GM10266 (cell line): ENCODE results near the gene RSPH1.
A peak's percentile ranks its signal among the peaks of the same experiment; 100 is the strongest.

Experiments used
- DNase-seq: peaks from one replicate; pipeline ENCODE4 v3.0.0; 2012; ENCODE audit errors: extremely low spot score
- TF ChIP-seq, protein P1 (sequence below): IDR thresholded peaks from 2 replicates; pipeline ENCODE4 v1.5.1; 2012; ENCODE audit warnings: mild to moderate bottlenecking, low read depth; ENCODE audit not compliant: control insufficient read depth, insufficient read depth; ENCODE audit errors: missing control alignments

RSPH1 gene

DNA sequence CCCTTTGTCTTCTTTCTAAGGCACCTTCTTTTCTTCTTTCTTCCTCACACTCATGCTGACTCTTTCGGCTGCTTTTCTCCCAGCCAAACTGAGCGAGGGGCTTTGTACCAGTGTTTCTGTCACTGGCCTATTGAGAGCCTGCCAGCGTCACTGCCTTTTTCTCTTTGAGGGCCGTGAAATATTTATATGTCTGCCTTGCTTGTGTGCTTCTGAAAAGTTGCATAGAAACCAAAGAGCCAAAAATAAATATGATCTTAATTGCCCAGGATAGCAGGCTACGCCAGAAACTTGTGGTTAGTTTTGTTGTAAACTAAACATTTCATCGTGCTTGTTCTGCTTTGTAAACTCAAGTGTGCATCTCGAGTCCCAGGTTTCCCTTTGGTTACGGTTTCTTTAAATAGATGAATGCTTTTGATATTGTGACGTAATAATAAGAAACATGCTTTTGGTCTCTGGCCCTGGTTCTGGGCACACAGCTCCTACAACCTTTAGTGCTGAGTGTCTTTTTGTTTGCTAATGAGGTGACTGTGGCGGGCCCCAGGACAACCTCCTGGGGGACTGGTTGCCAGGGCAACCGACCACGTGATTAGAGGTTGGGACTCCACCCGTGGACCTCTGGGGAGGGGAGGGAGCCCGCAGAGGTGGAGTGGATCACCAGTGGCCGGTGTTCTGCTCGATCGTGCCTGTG lies 28.5 kb upstream of the RSPH1 start:
- TF ChIP-seq, protein P1, sequence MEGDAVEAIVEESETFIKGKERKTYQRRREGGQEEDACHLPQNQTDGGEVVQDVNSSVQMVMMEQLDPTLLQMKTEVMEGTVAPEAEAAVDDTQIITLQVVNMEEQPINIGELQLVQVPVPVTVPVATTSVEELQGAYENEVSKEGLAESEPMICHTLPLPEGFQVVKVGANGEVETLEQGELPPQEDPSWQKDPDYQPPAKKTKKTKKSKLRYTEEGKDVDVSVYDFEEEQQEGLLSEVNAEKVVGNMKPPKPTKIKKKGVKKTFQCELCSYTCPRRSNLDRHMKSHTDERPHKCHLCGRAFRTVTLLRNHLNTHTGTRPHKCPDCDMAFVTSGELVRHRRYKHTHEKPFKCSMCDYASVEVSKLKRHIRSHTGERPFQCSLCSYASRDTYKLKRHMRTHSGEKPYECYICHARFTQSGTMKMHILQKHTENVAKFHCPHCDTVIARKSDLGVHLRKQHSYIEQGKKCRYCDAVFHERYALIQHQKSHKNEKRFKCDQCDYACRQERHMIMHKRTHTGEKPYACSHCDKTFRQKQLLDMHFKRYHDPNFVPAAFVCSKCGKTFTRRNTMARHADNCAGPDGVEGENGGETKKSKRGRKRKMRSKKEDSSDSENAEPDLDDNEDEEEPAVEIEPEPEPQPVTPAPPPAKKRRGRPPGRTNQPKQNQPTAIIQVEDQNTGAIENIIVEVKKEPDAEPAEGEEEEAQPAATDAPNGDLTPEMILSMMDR = no peak
- peak; percentile 84 for DNase-seq

DNA sequence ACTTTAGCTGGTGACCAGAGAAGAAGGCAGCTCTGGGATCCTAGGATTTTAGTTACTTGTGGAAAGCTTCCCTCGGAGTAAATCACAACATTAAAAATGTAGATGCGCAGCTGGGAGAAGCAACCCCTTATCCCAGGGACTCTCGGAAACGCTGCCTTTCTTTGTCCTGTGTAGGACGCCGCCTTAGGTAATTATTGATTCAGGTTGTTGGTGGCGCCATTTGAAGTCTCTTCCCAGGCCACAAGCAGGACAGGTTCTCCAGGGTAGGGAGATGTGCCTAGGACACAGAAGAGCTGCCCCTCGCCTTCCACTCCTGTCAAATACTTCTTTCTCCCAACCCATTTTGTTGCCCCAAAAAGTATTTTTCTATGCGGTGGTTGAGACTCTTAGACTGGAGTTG lies 27.9 kb upstream of the RSPH1 start:
- TF ChIP-seq, protein P1 = no peak

DNA sequence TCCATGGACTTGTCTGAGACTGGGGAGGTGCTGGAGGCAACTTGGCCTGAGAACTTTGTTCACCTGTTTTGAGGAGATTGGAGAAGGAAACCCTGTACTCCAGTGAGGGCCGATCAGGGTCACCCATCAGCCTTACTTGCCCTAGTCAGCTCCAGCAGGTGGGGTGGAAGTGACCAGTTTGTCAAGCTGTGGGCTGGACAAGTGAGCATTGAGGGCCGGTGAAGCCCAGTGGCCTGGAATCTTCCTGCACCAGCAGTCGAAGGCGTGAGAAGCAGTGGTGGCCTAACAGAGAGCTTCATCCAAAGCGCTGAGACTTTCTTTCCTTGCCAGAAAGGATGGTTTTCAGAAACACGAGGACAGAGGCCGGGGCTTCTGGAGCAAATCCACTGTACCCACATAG lies 27.2 kb upstream of the RSPH1 start:
- TF ChIP-seq, protein P1 = no peak
- no peak for DNase-seq

More for the DNA sequence above, 27.9 kb upstream of the RSPH1 start:
- DNase-seq = no peak

DNA sequence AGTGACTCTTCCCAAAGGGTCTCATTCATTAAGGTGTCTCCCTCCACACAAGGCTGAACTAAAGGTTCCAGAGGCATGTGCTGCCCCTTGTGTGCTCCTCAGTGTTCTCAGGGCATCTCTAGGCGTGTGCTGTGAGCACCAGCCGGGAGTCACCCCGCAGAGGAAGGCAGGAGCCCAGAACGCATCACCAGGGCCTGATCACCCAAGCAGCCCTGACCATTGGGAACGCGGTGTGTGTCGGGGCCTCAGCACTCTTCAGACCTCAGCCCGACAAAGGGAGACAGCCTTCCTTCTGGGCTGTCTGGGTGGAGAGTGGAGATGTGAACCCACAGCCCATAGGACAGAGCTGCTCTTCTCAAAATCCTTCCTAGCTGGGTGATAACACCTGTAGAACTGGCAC lies 26.7 kb upstream of the RSPH1 start:
- DNase-seq = no peak
- TF ChIP-seq, protein P1 = no peak

DNA sequence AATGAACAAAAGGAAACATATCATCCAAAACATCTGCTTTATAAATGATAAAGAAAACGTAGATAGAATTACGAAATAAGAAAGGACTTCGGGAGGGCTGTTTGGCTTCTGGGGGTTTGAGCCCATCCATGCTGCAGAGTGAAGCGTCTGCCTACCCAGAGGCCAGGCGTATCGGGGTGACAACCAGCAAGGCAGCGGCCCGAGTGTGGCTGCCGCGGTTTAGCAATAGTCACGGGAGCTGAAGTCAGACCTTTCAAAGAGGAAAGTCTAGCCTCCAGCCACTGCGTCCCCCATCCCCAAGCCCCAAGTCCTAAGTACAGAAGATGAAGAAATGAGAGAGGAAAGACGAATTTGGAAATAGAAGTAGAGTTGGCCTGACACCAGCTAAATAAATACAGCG lies 26.2 kb upstream of the RSPH1 start:
- TF ChIP-seq, protein P1 = no peak
- DNase-seq = no peak

DNA sequence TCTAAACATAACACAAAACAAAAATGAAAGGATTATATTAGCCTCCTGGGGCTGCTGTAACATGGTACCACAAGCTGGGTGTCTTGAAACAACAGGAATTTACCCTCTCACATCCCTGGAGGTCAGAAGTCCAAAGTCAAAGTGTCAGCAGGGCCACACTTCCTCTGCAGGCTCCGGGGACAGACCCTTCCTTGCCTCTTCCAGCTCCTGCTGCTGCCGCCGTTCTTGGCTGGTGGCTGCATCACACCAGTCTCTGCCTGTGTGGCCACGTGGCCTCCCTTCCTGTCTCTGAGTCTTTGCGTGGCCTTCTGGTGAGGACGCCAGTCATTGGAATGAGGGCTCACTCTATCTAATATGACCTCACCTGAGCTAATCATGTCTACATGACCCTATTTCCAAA lies 25.8 kb upstream of the RSPH1 start:
- TF ChIP-seq, protein P1 = no peak
- DNase-seq = no peak

DNA sequence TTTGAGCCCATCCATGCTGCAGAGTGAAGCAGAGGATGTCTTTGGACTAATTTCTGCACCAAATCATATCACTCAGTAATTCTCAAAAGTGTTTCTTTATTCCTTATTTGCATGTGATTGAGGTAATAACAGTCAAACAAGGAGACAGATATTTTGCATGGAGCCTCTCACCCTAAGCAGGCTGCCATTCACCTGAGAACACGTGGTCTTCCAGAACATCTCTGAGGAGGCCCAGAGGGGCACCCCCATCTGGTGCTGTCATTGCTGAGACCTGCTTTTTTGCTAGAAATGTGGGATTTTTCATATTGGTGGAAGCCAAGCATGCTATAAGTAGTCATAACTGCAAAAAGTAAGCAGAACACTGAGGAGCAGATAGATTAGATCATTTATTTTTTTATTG lies 25.4 kb upstream of the RSPH1 start:
- no peak for DNase-seq
- TF ChIP-seq, protein P1 = no peak
